ENCODE data around the gene SALL2.

DNA sequence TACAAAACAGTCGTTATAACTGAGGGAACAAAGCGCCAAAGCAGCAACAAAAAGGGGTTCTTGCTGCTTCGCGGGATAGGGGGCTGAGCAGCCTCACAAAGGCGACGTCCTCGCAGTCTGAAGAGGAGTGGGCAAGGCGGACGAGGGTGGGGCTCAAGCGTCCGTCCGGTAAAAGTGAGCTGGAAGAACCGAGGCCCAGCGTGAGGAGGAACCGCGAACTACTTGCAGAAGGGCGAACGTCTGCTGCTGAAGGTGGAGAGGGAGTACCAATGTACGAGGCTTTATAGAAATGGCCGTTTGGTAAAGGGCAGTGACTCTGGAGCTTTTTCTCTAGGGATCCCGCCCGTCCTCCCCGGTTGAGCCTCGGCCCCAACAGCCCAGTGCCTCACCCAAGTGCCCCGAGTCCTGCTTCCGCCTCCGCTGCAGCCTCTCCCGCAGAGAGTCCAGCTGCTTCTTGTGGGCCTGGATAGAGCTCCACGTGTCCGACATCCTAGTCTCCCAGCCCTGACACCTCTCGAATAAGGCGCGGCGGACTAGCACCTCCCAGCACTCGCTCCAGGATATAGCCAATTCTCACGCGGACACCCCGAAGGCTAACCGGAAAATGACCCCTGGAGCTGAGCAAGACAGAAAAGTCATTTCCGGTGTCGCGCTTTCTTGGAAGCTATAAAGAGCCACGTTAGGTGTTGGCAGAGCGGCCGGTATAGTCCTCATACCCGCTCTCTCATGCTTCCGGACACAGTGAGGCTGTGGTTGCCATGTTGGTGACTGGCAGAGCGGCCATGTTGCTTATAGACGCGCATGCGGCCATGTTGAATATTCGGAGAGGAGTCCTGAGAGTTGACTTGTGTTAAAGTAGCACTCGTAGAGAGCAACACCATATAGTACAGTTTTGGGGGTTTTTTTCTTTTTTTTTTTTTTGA is 15.2 kb downstream of the SALL2 start, which contains the start of gene METTL3:
- TF ChIP-seq CTCF (IDR thresholded peaks at IDR 0.05; ENCODE audit: poor library complexity): no peak
- no peak for TF ChIP-seq EZH2 (IDR thresholded peaks at IDR 0.05; ENCODE audit: borderline replicate concordance)

Measured in hepatocyte (in vitro differentiated cells).